GM19438 (cell line): ENCODE results near the gene ANO1.

Source experiments
- ATAC-seq: cut with Tn5 transposase; IDR thresholded peaks from one replicate; pipeline ENCODE4 v1.9.1; 2021; ENCODE audit warnings: low read depth; ENCODE audit not compliant: unreplicated experiment

Gene ANO1

DNA sequence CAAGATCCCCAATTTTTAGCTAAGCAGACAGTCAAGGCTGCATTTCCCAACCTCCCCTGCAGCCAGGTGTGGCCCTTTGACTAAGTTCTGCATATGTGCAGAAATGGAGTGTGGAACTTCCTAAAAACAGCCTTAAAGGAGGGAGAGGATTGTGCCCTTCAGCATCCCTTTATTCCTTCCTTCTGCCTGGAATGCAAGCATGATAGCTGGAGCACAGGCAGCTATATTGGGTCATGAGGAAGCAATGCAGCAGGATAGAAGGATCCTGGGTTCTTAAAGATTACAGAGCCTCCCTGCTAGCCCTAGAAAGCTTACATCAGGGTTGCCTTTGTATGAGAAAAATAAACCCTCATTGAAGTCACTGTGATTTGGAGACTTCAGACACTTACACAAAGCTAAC is 154.9 kb downstream of the ANO1 start:
- no peak for ATAC-seq

GRCh38 chr11:70233511-70233934 is 155.4 kb downstream of the ANO1 start:
- ATAC-seq = no peak

GRCh38 chr11:70233962-70234361 is 155.8 kb downstream of the ANO1 start:
- ATAC-seq = no peak
